ENCODE results near the gene KAT2A. TPM values are rescaled to one million over a fixed set of nuclear protein-coding genes. Genes with fewer than 3 reads are reported as not detected.

KAT2A gene
- total RNA-seq, 1 experiment from 2014 or later, result 19.9 TPM

Other genes starting within 250 kb of the KAT2A start
- gene ACLY, start 202.4 kb downstream of the KAT2A start, total RNA-seq (2014; rRNA removed; shearing (Covaris generic)), result 212 and 231 TPM in 2 replicates
- gene ODAD4, start 190.8 kb downstream of the KAT2A start, total RNA-seq (2014; rRNA removed; shearing (Covaris generic)), result 1.8 and 2.2 TPM in 2 replicates
- gene CNP, start 154.6 kb downstream of the KAT2A start, total RNA-seq (2014; rRNA removed; shearing (Covaris generic)), result 110 and 127 TPM in 2 replicates
- 118 and 132 TPM in 2 replicates for gene DNAJC7, start 103.9 kb downstream of the KAT2A start, total RNA-seq (2014; rRNA removed; shearing (Covaris generic))
- 48.6 and 51.8 TPM in 2 replicates for gene NKIRAS2, start 101.3 kb downstream of the KAT2A start, total RNA-seq (2014; rRNA removed; shearing (Covaris generic))
- gene C17orf113, start 70.8 kb downstream of the KAT2A start, total RNA-seq (2014; rRNA removed; shearing (Covaris generic)), result not detected in 2 replicates
- gene ZNF385C, start 22.9 kb downstream of the KAT2A start, total RNA-seq (2014; rRNA removed; shearing (Covaris generic)), result not detected in 2 replicates
- gene DHX58, start 8.7 kb downstream of the KAT2A start, total RNA-seq (2014; rRNA removed; shearing (Covaris generic)), result 7.8 and 10.0 TPM in 2 replicates
- not detected in 2 replicates for gene HSPB9, start 1.4 kb upstream of the KAT2A start, total RNA-seq (2014; rRNA removed; shearing (Covaris generic))
- gene RAB5C, start 33.6 kb upstream of the KAT2A start, total RNA-seq (2014; rRNA removed; shearing (Covaris generic)), result 96.9 and 131 TPM in 2 replicates
- gene KCNH4, start 59.8 kb upstream of the KAT2A start, total RNA-seq (2014; rRNA removed; shearing (Covaris generic)), result 0.02 TPM in 1 of 2 replicates, not detected in the other
- gene HCRT, start 64.1 kb upstream of the KAT2A start, total RNA-seq (2014; rRNA removed; shearing (Covaris generic)), result not detected in 2 replicates
- 27.0 and 31.5 TPM in 2 replicates for gene GHDC, start 73.1 kb upstream of the KAT2A start, total RNA-seq (2014; rRNA removed; shearing (Covaris generic))
- gene STAT5B, start 155.0 kb upstream of the KAT2A start, total RNA-seq (2014; rRNA removed; shearing (Covaris generic)), result 23.4 and 30.9 TPM in 2 replicates
- 5.0 and 5.5 TPM in 2 replicates for gene STAT5A, start 167.1 kb upstream of the KAT2A start, total RNA-seq (2014; rRNA removed; shearing (Covaris generic))

Measured in A172 (cell line).